Measurements from ENCODE around the gene NPM1. TPM values are rescaled to one million over a fixed set of nuclear protein-coding genes. Genes with fewer than 3 reads are reported as not detected.

The NPM1 gene
- total and polyA plus RNA-seq, 7 donors, result 452 to 2,554 (median 635) TPM

GRCh38 chr5:171444582-171444981 lies 56.9 kb downstream of the NPM1 start:
- H3K36me3 ChIP-seq (ENCODE audit: insufficient read depth in 1 of 2, low read depth in 1 of 2), result no peaks in the 10 kb centered on the region
- no peaks in the 10 kb centered on the region for H3K9me3 ChIP-seq
- H3K4me3 ChIP-seq, result no peak overlapping the region
- 95 to 98% (median 95%) methylated on average over 12 of the region's 12 CpGs for whole genome bisulfite sequencing, 3 donors
- DNase-seq (peak in 1 of 2 donors; percentile 35), ATAC-seq (no peak)
- TF ChIP-seq CTCF (IDR thresholded peaks at IDR 0.05), result no peak
- no peak overlapping the region for H3K27ac ChIP-seq
- intact Hi-C loops (cut with DNase I), result no loop called here
- H3K27me3 ChIP-seq (ENCODE audit: insufficient read depth in 3 of 3, low read length in 2 of 3), result no peaks in the 10 kb centered on the region
- no peaks in the 10 kb centered on the region for H3K4me1 ChIP-seq

- Histone ChIP-seq H3K27ac (no peak overlapping the region), H3K4me3 (no peak overlapping the region), H3K27me3 (ENCODE audit: insufficient read depth in 3 of 3, low read length in 2 of 3) (no peaks in the 10 kb centered on the region), H3K4me1 (no peaks in the 10 kb centered on the region), H3K36me3 (ENCODE audit: insufficient read depth in 1 of 2, low read depth in 1 of 2) (no peaks in the 10 kb centered on the region), H3K9me3 (no peaks in the 10 kb centered on the region)
- TF ChIP-seq CTCF (IDR thresholded peaks at IDR 0.05), result no peak
- intact Hi-C loops (cut with DNase I), result no loop called here
- 61 to 68% (median 65%) methylated on average over 14 of the region's 14 CpGs for WGBS, 3 donors
- peak in 2 of 4 donors; percentile 18 to 30 for ATAC-seq
- DNase-seq, result peak; percentile 67 to 71
These were observed 58.2 kb downstream of the NPM1 start for GRCh38 chr5:171445644-171446516.

- 91 to 96% (median 93%) methylated on average over 5 of the region's 5 CpGs for WGBS, 3 donors
- intact Hi-C loops (cut with DNase I), result no loop called here
- H3K27ac ChIP-seq, result no peak overlapping the region
- no peaks in the 10 kb centered on the region for H3K36me3 ChIP-seq (ENCODE audit: insufficient read depth in 1 of 2, low read depth in 1 of 2)
- no peaks in the 10 kb centered on the region for H3K9me3 ChIP-seq
- H3K4me1 ChIP-seq, result no peaks in the 10 kb centered on the region
- DNase-seq (no peak), ATAC-seq (no peak)
- no peak for TF ChIP-seq CTCF (IDR thresholded peaks at IDR 0.05)
- H3K4me3 ChIP-seq, result no peak overlapping the region
- no peaks in the 10 kb centered on the region for H3K27me3 ChIP-seq (ENCODE audit: insufficient read depth in 3 of 3, low read length in 2 of 3)
These were observed 59.6 kb downstream of the NPM1 start for GRCh38 chr5:171447226-171447625.

GRCh38 chr5:171449426-171449825 lies 61.8 kb downstream of the NPM1 start:
- no peak for TF ChIP-seq CTCF (IDR thresholded peaks at IDR 0.05)
- no peaks in the 10 kb centered on the region for H3K4me1 ChIP-seq
- intact Hi-C loops (cut with DNase I), result no loop called here
- no peaks in the 10 kb centered on the region for H3K36me3 ChIP-seq (ENCODE audit: insufficient read depth in 1 of 2, low read depth in 1 of 2)
- no peaks in the 10 kb centered on the region for H3K27me3 ChIP-seq (ENCODE audit: insufficient read depth in 3 of 3, low read length in 2 of 3)
- no peak for ATAC-seq
- DNase-seq, result peak in 1 of 2 donors; percentile 42
- H3K27ac ChIP-seq, result no peak overlapping the region
- WGBS, 3 donors, result 86 to 92% (median 92%) methylated on average over 10 of the region's 10 CpGs
- H3K9me3 ChIP-seq, result no peaks in the 10 kb centered on the region
- H3K4me3 ChIP-seq, result no peak overlapping the region
